Forelimb muscle (tissue), 1 donor: Measurements from ENCODE around the gene TXNDC2. TPM values are rescaled to one million over a fixed set of nuclear protein-coding genes. Genes with fewer than 3 reads are reported as not detected.
A peak's percentile ranks its signal among the peaks of the same experiment; 100 is the strongest.

Source experiments
- DNase-seq: peaks from one replicate; pipeline ENCODE4 v3.0.0-alpha.2; 2013; ENCODE audit warnings: low read depth
- polyA plus RNA-seq: library from polyadenylated mRNA; unstranded; fragments of 120-200 nt; gene quantifications from one replicate; pipeline ENCODE4 v1.2.1, GENCODE V29; 2013; ENCODE audit not compliant: insufficient read length

Gene TXNDC2
- polyA plus RNA-seq, 1 donor: 0.05 TPM

DNA sequence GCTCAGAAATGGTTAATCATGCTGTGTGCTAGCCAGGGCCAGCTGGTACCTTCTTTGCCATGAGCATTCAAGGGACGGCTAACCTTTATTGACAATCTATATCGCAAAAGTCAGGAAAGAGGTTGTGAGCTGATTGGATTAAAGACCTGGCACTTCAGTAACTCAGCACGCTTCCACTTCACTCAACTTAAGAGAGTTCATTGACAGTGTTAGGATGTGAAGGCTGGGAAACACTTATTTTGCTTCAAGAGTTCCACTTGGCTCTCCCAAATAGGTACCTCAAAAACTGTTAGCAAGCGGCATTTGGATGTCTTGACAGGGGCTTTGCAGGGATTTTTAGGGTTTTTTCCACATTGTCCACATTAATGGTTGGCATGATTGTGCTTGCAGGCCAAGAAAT lies 25.1 kb upstream of the TXNDC2 start:
- DNase-seq: no peak

DNA sequence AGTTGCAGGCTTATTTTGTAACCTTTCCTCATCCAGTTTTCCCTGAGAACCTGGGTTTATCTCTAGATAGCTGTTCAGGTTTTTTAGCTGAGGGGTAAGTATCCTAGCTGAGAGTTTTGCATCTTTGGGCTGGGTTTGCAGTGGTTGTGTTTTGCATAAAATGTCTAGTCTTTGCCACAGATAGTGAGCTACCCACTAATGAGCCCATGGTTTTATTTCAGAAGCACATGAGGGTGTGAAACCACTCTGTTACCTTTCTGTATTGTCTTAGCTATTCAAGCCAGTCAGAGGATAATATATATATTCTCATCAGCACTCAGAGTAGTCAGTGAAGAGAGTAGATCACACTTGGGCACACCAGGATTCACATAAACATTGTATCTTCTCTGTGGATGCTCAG lies 24.6 kb upstream of the TXNDC2 start:
- no peak for DNase-seq

DNA sequence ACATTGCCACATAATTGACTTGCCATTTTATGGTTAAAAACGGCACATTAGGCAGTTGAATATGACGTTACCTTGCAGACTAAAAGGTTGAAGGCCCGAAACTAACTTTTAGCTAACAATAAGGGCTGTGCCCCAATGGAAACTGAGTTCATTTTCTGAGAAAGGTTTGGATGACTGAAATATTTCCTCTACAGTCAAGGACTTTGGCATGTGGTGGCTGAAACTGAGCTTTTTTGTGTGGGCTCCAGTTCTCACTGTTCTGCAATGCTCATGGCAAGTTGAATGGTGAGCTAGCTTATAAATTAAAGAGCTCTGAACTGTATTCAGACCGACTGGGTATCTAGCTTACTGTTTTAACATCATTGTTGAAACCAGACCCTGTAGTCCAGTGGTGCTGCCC lies 23.8 kb upstream of the TXNDC2 start:
- DNase-seq: no peak

DNA sequence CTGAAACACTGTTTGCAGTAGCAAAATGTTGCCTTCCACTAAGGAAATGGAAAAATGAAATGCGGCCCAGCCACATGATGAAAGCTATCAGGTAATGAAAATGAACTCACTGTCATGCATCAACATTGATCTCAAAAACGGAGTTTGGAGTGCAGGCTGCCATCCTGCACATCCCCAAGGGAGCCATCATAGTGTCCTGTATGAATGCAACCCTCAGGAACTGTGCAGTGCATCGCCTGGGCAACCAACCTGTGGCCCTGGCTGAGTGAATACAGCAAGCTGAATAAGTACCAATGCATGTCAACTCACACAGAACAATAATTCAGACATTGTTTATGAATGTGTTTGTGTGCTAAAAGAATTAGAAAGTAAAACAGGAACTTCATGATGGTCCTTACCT lies 23.1 kb upstream of the TXNDC2 start:
- DNase-seq: no peak

DNA sequence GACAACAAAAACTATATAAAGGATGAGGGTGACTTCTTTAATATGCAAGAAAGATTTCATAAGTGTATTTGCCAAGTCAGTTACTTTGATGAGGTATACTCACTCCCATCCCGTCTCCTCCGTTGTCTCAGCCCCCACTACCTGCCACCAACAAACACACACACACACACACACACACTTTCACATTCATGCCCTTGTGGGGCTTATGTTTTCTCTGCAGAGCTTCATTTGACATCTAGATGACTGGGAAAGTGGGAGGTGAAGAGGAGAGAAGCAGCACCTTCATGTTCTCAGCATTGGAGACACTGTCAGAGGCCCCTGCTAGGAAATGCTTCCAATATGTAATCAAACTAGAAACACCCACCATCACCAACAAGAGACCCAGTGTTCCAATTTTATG lies 22.5 kb upstream of the TXNDC2 start:
- no peak for DNase-seq

DNA sequence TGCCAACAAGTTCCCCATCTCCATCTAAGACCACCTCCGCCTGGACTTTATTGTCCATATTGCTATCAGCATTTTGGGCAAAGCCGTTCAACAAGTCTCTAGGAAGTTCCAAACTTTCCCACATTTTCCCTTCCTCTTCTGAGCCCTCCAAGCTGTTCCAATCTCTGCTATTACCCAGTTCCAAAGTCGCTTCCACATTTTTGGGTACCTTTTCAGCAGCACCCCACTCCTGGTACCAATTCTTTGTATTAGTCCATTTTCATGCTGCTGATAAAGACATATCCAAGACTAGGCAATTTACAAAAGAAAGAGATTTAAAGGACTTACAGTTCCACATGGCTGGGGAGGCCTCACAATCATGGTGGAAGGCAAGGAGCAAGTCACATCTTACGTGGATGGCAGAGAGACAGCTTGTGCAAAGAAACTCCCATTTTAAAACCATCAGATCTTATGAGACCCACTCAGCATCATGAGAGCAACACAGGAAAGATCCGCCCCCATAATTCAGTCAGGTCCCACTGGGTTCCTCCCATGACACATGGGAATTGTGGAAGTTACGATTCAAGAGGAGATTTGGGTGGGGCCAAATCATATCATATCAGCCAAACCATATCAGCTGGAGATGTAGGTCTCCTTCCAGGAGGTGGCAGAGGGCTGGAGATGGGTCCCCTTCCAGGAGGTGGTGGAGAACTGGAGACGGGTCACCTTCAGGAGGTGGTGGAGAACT lies 19.8 kb upstream of the TXNDC2 start:
- no peak for DNase-seq

DNA sequence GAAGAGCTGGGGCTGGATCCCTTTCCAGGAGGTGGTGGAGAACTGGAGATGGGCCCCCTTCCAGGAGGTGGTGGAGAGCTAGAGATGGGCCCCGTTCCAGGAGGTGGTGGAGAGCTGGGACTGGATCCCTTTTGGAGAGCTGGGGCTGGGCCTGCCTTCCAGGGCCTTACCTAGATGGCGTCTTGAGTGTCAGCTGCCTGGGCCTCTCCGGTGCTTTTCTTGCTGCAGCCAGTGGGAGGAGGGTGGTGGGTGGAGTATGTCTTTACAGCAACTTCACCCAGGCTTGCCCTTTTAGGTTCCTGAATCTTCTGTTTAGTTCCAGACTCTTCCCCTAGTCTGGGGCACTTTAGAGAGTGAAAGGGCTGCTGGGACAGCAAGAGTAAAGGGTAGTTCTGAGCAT lies 19.1 kb upstream of the TXNDC2 start:
- DNase-seq: no peak

DNA sequence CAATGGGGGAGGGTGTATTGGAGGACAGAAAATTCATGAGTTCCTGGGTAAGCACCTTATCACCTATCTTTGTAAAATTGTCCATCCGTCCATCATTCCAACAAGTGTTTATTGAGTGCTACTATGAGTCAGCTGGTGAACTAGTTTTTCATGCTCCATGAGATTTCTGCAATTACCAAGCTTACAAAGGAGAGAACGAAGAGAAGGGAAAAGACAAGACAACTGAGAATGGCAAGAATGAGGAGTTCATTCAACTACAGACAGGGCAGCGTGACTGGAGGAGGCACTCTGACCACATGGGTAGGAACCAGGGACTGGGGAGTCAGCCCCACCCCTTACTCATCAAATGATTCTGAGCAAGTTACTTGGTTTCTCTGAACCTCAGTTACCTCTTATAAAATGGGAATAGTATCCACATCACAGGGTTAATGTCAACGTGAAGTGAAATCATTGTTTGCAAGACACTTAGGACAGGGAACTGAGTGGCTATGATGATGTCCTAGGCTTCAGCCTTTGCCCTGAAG lies 18.6 kb upstream of the TXNDC2 start:
- no peak for DNase-seq

DNA sequence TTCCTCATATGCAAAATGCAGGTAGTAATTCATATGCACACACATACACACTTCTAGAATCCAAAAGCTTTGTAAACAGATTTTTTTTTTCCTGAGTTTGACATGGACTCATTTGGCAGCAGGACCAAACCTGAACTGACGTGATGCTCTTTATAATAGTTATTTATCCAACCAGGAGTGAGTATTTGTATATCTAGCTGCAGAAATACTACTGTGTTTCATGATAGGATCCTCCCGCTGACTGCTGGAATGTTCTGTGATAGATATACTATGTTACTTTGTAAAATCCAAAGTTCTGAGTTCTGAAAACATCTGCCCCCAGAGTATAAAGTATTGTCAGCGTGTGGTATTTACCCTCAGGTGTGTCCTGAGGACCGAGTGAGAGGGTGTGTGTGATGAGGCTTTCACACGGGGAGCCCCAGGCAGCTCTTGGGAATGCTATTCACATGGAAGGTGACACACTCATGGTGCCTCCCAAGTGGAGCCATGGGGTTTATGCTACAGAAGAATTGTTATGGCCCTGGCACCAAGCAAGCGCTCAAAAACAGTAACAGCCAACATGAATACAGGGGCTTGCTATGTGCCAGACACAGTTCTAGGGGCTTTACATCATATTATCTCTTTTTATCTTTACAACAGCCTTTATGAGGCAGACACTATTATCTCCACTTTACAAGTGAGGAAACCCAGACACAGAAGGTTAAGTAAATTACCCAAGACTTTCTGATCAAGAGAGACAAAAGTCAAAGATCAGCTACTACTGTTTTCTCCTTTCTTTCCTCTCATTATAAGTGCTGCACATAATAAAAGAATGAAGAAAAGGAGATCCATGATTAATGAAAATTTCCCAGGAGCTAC lies 16.7 kb upstream of the TXNDC2 start:
- no peak for DNase-seq

DNA sequence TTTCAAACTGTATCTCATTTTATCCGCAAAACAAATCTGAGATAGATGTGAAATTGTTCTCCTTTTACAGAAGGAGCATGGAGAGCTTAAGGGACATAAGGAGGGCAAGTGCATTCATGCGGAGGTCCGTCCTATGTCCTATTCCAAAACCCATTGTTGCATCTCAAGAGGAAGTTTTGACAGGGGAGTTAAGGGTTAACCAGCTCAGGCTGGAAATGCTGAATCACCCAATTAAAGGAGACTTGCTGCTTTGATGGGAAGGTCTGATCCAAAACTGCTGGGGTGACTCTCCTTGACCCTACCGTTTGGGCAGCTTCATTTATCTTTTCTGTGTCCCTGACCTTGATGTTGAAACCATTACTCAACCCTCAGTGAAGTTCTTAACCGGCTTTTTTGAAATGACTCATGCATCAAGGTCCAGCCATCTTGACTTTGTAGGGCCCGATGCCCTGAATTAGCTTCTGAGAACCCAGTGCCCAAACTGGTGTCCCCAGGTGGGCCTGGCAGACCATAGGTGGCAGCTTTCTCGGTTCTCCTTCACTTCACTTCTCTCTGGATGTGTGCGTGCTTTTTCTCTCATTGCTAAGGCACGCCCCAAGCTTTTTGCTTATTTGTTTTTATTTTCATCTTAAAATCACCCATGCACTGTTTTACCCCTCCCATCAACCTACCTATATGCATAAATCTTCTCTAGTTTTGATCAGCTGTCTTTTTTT lies 15.9 kb upstream of the TXNDC2 start:
- DNase-seq: no peak

DNA sequence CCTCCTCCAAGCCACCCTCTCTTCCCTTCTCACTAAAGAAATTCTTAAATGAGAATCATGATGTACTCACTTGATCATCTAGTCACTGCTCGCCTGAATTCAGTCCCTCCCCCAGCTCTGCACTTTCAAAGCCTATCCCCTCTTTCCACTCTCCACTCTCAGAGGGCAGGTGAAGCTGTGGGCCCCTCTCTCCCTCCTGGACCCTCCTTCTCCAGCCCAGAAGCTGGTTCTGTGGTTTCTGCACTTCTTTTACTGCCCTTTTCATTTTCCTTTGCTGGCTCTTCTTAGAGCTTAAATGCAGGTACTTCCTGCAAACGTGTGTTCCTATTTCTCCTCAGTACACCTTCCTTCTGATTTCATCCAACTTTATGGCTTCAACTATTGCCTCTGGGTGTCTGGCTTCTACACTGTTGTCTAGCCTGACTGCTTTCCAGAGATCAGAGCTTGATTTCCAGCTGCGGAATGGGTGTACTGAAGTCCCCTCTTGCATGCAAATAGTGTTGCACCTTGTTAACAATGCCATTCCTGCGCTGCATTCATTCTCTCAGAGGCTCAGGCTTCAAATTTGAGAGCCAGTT lies 15.3 kb upstream of the TXNDC2 start:
- DNase-seq: no peak

DNA sequence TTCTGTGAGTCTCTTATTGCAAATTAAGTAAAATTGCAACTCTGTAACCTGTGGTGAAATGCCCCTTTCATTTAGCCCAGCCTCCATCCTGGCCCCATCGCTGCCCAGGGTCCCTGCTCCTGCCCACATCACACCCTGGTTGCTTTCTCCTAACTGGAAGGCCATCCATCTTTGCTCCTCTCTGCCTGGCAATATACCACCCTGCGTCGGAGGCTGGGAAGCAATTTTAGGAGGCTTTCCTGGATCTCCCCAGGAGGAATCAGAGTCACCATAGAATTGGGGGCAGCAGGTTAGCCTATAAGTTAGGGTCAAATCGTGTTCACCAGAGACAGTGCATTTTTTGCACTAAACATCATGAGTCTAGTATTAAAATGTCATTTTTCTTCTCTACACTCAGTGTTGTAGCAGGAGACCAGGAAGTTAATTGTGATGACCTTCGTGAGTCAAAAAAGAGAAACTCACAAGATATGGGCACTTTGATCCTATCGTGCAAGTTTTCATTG lies 14.5 kb upstream of the TXNDC2 start:
- DNase-seq: no peak

DNA sequence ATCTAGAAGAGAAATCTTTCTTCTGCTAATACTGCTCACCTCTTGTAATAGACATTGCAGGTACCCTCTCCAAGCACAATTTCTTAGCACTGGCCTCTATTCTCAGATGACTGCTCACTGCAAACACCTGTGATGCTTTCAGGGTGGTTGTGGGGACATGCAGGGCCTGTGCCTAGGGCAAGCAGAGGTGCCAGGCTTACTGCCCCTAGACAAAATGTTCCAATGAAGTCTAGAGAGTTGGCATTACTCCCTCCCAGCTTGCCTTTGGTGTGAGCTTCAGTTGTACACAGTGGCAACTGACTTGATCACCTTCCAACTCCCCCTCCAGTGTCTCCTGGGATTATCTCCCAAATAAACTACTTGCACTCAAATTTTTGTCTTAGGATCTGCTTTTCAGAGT lies 12.9 kb upstream of the TXNDC2 start:
- no peak for DNase-seq

DNA sequence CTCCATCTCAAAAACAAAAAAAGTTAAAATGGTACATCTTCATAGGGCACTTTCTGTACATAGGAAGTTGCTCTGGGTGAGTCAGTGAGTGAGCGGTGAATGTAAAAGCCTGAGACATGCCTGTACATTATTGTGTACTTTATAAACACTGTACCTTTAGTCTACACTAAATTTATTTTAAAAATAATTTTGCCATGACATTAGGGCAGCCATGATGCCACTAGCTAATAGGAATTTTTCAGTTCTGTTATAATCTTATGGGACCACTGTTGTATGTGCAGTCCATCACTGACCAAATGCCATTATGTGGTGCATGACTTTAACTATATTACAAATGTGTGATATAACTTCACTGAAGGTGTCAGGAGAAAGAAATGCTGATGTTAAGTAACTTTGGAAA lies 11.0 kb upstream of the TXNDC2 start:
- no peak for DNase-seq

DNA sequence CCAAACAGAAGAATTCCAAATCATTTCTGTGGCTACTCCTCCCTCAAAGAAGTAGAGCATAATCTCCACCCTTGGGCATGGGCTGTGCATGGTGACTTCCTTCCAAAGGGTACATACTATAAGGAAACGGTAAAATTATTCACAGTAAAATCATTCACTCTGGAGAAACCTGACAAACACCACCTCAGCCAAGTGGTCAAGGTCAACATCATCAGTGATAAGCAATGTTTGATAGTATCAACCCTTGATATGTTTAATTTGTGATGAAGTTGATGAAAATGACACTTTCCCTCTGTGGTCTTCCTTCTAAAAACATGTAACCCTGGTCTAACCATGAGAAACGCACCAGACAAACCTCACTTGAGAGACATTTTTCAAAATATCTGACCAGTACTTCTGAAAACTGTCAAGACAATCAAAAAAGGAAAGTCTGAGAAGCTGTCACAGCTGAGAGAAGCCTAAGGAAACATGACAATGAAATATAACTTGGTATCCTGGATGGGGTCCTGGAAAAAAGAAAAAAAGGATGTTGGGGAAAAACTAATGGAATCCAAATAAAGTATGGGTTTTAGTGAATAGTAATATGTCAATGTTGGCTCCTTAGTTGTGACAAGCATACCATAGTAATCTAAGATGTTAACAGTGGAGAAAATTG lies 9.4 kb upstream of the TXNDC2 start:
- DNase-seq: no peak

DNA sequence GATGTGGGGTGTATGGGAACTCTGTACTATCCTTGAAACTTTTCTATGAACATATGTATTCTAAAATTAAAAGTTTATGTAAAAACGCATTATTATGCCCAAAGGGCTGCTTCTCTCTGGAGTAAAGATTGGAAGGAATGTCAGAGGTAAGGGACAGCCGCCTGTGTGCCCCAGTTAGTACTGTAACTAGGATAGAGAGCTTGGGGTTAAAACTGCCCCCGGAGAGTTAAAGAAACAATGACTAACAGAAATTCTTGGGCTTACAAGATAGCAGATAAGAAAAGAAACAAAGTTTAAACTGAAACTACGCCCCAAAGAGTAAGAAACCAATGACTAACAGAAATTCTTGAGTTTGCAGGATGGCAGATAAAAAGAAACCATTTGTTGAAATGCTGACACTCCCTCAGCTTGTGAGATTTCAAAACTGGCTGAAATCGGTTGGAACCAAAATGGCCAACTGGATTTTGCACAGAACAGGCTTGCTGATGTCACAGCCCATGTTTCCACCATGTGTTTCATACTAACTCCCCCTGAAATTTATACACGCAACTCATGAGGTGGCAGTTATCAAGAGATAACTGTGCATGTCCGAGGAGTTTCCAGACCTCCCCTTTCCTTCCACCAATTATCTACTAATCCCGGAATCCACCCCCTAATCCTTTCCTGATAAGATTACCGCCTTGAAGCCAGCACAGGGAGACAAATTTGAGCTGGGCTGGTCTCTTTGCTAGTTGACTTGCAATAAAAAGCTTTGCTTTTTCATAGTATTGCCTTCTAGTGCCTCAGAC lies 8.7 kb upstream of the TXNDC2 start:
- DNase-seq: peak; percentile 20

DNA sequence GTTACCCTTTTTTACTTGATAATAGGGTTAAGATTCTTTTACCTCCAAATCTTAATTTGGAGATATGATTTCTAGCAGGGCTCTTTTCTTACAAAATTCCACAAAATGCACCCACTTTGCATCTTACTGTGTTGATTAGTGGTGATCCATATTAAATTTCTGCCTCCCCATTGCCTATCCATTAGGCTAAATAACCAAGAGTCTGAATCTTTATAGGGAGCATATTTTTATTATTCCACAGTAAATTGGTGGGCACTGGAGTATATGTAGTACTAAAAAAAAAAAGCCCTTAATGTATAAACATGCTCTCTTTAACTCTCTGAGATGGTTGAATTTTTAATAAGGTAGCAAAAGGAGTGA lies 8.1 kb upstream of the TXNDC2 start:
- no peak for DNase-seq

DNA sequence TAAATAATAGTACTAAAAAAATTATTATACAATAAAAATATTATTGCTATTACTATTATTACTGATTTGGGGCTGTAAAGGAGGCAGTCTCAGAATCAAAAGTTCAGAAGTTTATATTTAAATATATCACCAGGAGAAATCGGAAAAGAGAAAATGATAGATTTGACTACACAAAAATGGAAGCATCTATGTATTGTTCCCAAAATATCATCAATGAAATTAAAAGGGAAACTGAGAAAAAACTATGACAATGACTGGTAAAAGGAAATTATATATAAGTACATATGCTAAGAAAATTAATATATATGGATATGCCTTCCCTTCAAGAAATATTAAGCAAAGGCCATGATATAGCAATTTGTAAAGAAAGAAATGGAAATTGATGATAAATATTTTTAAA lies 7.7 kb upstream of the TXNDC2 start:
- no peak for DNase-seq

DNA sequence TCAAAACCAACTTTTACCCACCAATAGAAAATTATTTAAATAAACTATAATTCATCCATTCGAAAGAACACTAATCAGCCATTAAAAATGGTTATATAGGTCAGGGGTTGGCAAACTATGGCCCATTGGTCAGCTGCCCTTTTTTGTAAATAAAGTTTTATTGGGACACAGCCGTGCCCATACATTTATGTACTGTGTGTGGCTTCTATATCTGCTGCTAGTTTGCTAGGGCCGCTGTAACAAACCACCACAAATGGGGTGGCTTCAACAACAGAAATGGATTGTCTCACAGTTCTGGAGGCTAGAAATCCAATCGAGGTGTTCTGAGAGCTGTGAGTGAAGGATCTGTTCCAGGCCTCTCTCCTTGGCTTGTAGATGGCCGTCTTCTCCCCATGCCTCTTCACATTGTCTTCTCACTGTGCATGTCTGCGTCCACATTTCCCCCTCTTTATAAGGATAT lies 7.0 kb upstream of the TXNDC2 start:
- DNase-seq: no peak

DNA sequence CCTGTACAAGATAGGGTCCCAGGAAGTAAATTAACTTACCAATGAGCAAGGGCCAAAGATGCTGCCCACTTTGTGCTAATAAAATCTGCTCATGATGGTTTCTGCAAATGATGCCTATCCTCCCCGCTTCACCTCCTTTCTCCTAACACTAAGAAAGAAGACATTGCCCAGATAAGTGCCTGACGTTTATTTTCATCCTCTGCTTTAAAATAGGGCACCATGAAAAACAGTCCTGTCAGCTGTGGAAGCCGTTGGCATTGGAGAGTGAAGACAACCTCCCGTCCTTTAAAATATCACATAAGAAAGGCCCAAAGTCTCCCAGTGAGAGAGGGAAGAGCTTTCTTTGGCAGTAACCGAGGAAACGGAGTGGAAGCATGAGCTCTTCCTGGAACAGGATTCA lies 1.7 kb upstream of the TXNDC2 start:
- no peak for DNase-seq
